Type B pancreatic cell (in vitro differentiated cells): ENCODE data around the gene TCF7L1. TPM values are rescaled to one million over a fixed set of nuclear protein-coding genes. Genes with fewer than 3 reads are reported as not detected.
A peak's percentile ranks its signal among the peaks of the same experiment; 100 is the strongest.

Source experiments
- DNase-seq: peaks from one replicate; pipeline ENCODE4 v3.0.0; 2021; ENCODE audit warnings: mixed read lengths; ENCODE audit not compliant: unreplicated experiment; ENCODE audit errors: extremely low spot score
- H3K27ac Mint-ChIP-seq: 2 replicates; pipeline ENCODE4 v1.8.0; 2021; ENCODE audit warnings: mild to moderate bottlenecking, mixed read lengths
- H3K27me3 Mint-ChIP-seq: 2 replicates; pipeline ENCODE4 v1.8.0; 2021; ENCODE audit warnings: mixed read lengths
- H3K36me3 Mint-ChIP-seq: 2 replicates; pipeline ENCODE4 v1.8.0; 2021; ENCODE audit warnings: mixed read lengths
- H3K4me1 Mint-ChIP-seq: one replicate; pipeline ENCODE4 v1.8.0; 2021; ENCODE audit warnings: mixed read lengths; ENCODE audit not compliant: unreplicated experiment
- H3K4me3 Mint-ChIP-seq: 2 replicates; pipeline ENCODE4 v1.8.0; 2021; ENCODE audit warnings: mild to moderate bottlenecking, mixed read lengths
- H3K9me3 Mint-ChIP-seq: 2 replicates; pipeline ENCODE4 v1.8.0; 2021; ENCODE audit warnings: mixed read lengths
- CTCF ChIP-seq: fragments of 200-600 bp; sonication (generic); conservative IDR thresholded peaks from 2 replicates; pipeline ENCODE4 v1.5.0; 2021; ENCODE audit warnings: antibody characterized with exemption, mild to moderate bottlenecking
- total RNA-seq: library from RNA; stranded (reverse); gene quantifications from 2 replicates; pipeline ENCODE4 v1.2.1, GENCODE V29; 2021; ENCODE audit warnings: low replicate concordance

The TCF7L1 gene
- total RNA-seq, 1 donor from 2014 or later: 32.4 TPM

DNA sequence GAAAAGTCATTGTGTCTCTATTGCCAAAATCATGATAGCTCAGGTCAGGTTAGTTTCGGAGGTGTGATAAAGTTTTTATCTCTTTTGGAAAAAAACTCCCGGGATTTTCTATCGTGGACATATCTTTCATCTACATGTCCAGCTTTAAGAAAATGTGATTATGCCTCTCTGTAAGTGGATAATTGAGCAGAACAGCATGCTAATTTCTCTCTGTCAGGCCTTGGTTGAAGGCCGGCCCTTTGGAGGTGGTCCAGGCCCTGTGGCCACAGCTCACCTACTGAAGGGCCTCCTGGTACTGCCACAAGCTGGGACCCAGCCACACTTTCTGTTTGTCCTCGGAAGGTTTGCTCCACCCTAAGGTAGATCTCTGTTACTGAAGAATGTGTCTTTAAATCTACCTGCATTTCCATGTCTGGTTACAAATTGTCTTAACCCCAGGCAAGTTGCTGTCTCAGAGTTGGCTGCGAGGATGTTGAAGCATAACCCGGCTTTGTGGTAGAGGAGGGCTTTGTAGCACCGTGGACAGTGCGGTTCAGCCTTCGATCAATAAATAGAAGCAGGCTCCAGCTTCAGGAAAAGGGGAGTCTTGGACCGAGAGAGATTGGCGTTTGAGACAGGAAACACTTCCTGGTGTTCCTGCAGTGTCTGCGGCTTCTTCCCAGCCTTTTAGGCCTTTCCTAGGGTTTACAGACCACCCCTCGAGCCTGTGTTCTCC is 25.5 kb downstream of the TCF7L1 start:
- DNase-seq: no peak
- H3K4me3 Mint-ChIP-seq: no peak overlapping the region
- H3K27ac Mint-ChIP-seq: peak overlapping the region; percentile 34
- H3K4me1 Mint-ChIP-seq: peaks cover 64% of the 10 kb centered on the region
- no peak for TF ChIP-seq CTCF
- H3K27me3 Mint-ChIP-seq: no peaks in the 10 kb centered on the region
- H3K9me3 Mint-ChIP-seq: no peaks in the 10 kb centered on the region
- peaks cover 4% of the 10 kb centered on the region for H3K36me3 Mint-ChIP-seq

DNA sequence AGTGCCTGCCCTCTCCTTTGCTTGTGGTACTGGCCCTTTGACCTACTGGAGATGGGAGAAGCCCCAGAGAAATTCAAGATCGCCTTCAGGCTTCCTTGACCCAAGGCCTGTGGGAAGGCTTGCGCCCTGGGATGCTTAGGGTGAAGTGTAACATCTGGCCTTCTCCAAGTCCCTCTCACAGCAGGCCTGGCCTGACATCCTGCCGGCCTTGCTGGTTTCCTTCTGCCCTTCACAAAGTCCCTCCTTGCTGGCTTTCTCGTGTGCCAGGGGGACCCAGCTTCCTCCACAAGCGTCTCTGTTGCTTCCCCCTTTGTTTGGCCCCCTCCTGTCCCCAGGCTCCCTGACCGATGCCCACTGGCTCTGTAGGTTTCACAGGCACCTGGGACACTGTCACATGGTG is 26.4 kb downstream of the TCF7L1 start:
- H3K27me3 Mint-ChIP-seq: no peaks in the 10 kb centered on the region
- DNase-seq: no peak
- no peak overlapping the region for H3K4me3 Mint-ChIP-seq
- no peak for TF ChIP-seq CTCF
- no peak overlapping the region for H3K27ac Mint-ChIP-seq
- peaks cover 4% of the 10 kb centered on the region for H3K36me3 Mint-ChIP-seq
- H3K9me3 Mint-ChIP-seq: no peaks in the 10 kb centered on the region
- H3K4me1 Mint-ChIP-seq: peaks cover 64% of the 10 kb centered on the region

- no peak for DNase-seq
- Mint-ChIP-seq H3K27me3 (no peaks in the 10 kb centered on the region), H3K4me3 (no peak overlapping the region), H3K36me3 (peaks cover 4% of the 10 kb centered on the region), H3K9me3 (no peaks in the 10 kb centered on the region), H3K4me1 (peaks cover 59% of the 10 kb centered on the region), H3K27ac (no peak overlapping the region)
- no peak for TF ChIP-seq CTCF
Observed at GRCh38 chr2:85160966-85161960, 28.1 kb downstream of the TCF7L1 start.

DNA sequence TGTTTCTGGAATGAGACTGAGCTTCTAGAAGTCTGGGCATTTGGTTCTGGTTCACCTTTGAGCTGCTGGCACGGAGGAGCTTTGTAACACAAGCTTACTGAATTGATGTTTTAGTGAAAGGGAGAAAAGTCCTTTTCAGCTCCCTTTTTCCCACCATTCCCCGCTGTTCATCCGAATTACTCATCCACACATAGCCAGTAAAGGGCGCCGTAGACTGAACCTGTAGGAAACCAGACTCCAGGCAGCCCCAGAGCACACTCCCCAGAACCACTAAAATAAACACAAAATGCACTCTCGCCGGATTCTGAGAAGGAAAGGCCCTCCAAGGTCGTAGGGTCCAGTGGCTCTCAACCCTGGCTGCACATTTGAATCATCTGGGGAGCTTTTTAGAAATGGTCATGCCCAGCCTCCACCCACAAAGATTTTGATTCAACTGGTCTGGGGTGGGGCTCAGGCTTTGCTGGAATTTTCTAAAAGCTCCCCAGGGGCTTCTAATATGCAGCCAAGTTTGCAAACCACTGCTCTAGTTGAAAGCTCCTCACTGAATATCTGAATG is 29.6 kb downstream of the TCF7L1 start:
- H3K4me1 Mint-ChIP-seq: peaks cover 54% of the 10 kb centered on the region
- no peak for TF ChIP-seq CTCF
- H3K4me3 Mint-ChIP-seq: no peak overlapping the region
- no peaks in the 10 kb centered on the region for H3K9me3 Mint-ChIP-seq
- H3K36me3 Mint-ChIP-seq: peaks cover 4% of the 10 kb centered on the region
- H3K27ac Mint-ChIP-seq: no peak overlapping the region
- H3K27me3 Mint-ChIP-seq: no peaks in the 10 kb centered on the region
- no peak for DNase-seq

DNA sequence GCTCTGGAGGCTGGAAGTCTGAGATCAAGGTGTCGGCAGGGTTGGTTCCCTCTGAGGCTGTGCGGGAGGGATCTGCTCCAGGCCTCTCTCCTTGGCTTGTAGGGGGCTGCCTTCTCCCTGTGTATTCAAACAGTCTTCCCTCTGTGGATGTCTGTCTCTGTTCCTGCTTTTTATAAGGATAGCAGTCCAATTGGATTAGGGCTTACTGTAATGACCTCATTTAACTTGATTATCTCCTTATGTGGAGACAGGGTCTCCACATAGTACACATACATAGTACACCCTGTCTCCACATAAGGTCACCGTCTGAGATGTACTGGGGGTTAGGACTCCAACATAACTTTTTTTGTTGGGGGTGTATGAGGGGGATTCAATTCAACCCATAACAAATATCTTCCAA is 30.5 kb downstream of the TCF7L1 start:
- H3K27ac Mint-ChIP-seq: peak overlapping the region; percentile 49
- peaks cover 49% of the 10 kb centered on the region for H3K4me1 Mint-ChIP-seq
- H3K4me3 Mint-ChIP-seq: peak overlapping the region; percentile 76
- no peaks in the 10 kb centered on the region for H3K9me3 Mint-ChIP-seq
- no peak for DNase-seq
- H3K27me3 Mint-ChIP-seq: no peaks in the 10 kb centered on the region
- H3K36me3 Mint-ChIP-seq: peaks cover 3% of the 10 kb centered on the region
- no peak for TF ChIP-seq CTCF
